ENCODE data around the gene RPAP2.
"Not testable (repeated sequence)": the region's sequence is repeated elsewhere in the genome, so short reads cannot be mapped to it uniquely, and the experiment has no call there.

Gene RPAP2

DNA sequence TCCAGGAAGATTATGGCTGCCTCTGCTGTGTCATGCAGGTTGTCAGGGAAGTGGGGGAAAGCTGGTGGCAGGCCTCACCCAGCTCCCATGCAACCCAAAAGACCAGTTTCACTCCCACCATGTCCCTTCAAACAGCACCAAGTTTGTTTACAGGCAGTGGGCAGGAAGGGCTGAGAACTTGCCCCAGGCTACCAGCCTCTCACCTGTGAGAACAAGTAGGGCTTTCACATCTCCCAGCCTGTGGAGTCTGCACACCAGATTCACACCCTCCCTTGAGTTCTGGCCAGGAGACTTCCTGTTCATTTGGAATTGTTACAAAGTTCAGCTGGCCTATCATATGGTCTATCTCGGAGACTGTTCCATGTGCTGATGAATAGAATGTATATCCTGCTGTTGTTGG, 27.8 kb downstream of the RPAP2 start:
- Histone ChIP-seq H3K27ac (ENCODE audit: low read length) (no peak overlapping the region), H3K36me3 (ENCODE audit: control insufficient read depth, low read depth, low read length) (peaks cover 24% of the 10 kb centered on the region), H3K9me3 (ENCODE audit: control insufficient read depth, low read depth, low read length) (peaks cover 7% of the 10 kb centered on the region), H3K27me3 (ENCODE audit: control insufficient read depth, insufficient read depth, low read length) (no peaks in the 10 kb centered on the region), H3K4me3 (ENCODE audit: low read length) (no peak overlapping the region), H3K9ac (ENCODE audit: low read length) (no peak overlapping the region), H3K4me1 (ENCODE audit: control insufficient read depth, low read depth, low read length) (no peaks in the 10 kb centered on the region)

DNA sequence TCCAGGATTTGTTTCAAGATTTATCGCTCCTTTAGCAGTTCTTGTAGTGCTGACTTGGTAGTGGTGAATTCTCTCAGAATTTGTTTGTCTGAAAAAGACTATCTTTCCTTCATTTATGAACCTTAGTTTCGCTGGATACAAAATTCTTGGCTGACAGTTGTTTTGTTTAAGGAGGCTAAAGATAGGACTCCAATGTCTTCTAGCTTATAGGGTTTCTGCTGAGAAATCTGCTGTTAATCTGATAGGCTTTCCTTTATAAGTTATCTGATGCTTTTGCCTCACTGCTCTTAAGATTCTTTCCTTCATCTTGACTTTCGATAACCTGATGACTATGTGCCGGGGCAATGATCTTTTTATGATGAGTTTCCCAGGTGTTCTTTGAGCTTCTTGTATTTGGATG, 28.9 kb downstream of the RPAP2 start:
- Histone ChIP-seq H3K27me3 (ENCODE audit: control insufficient read depth, insufficient read depth, low read length) (no peaks in the 10 kb centered on the region), H3K4me3 (ENCODE audit: low read length) (no peak overlapping the region), H3K9ac (ENCODE audit: low read length) (no peak overlapping the region), H3K27ac (ENCODE audit: low read length) (no peak overlapping the region), H3K4me1 (ENCODE audit: control insufficient read depth, low read depth, low read length) (no peaks in the 10 kb centered on the region), H3K9me3 (ENCODE audit: control insufficient read depth, low read depth, low read length) (peaks cover 7% of the 10 kb centered on the region), H3K36me3 (ENCODE audit: control insufficient read depth, low read depth, low read length) (peaks cover 24% of the 10 kb centered on the region)

DNA sequence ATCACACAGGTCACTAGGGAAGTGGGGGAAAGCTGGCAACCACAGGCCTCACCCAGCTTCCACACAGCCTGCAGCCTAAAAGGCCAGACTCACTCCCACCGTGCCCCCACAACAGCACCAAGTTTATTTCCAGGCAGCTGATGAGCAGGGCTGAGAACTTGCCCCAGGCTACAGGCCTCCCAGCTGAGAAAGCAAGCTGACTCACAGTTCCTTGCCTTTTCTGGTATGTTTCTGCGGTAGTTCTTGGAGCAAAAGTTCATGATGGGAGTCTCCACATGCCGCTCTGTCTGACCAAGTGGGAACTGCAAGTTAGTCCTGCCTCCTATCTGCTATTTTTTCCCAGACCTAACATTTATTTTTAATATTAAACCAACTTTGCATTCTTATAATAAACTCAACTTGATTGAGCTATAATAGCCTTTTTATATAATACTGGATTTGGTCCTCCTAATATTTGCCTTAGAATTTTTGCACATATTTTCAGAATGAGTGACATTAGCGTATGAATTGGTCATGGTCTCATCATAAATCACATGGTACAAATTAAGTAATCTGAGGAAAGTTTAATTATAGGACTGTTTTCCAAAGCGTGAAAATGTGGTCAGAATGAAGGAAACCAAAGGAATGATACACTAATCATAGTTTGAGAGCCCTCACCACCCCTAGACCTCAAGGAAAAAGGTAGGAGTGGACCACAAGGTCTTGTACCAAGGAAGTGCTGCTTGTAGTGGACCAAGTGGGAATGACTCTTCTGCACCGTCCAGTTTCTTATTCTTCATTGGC, 30.7 kb downstream of the RPAP2 start:
- no peak overlapping the region for H3K9ac ChIP-seq (ENCODE audit: low read length)
- H3K4me3 ChIP-seq (ENCODE audit: low read length) = no peak overlapping the region
- H3K9me3 ChIP-seq (ENCODE audit: control insufficient read depth, low read depth, low read length) = peaks cover 7% of the 10 kb centered on the region
- no peak overlapping the region for H3K27ac ChIP-seq (ENCODE audit: low read length)
- no peaks in the 10 kb centered on the region for H3K4me1 ChIP-seq (ENCODE audit: control insufficient read depth, low read depth, low read length)
- H3K27me3 ChIP-seq (ENCODE audit: control insufficient read depth, insufficient read depth, low read length) = no peaks in the 10 kb centered on the region
- peaks cover 18% of the 10 kb centered on the region for H3K36me3 ChIP-seq (ENCODE audit: control insufficient read depth, low read depth, low read length)

DNA sequence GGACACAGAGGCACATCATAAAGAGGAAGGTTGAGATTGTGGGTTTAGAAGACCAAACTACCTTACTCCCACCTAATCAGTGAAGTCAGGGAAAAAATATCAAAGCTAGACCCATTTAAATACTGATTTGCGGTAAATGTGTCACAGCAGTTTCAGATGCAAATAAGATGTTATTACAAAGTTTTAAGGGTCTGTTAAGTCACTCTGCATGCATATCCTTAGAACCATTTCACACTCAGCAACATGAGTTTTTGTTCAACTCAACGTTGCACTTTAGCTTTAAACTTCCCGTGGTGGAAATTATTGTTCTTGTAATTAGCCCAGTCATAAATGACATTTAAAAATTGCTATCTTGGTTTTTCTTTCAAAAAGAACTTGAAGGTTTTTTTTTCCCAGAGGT, 34.8 kb downstream of the RPAP2 start:
- Histone ChIP-seq H3K27ac (ENCODE audit: low read length) (no peak overlapping the region), H3K36me3 (ENCODE audit: control insufficient read depth, low read depth, low read length) (peaks cover 12% of the 10 kb centered on the region), H3K9ac (ENCODE audit: low read length) (no peak overlapping the region), H3K4me3 (ENCODE audit: low read length) (no peak overlapping the region), H3K27me3 (ENCODE audit: control insufficient read depth, insufficient read depth, low read length) (no peaks in the 10 kb centered on the region), H3K4me1 (ENCODE audit: control insufficient read depth, low read depth, low read length) (no peaks in the 10 kb centered on the region), H3K9me3 (ENCODE audit: control insufficient read depth, low read depth, low read length) (no peaks in the 10 kb centered on the region)

DNA sequence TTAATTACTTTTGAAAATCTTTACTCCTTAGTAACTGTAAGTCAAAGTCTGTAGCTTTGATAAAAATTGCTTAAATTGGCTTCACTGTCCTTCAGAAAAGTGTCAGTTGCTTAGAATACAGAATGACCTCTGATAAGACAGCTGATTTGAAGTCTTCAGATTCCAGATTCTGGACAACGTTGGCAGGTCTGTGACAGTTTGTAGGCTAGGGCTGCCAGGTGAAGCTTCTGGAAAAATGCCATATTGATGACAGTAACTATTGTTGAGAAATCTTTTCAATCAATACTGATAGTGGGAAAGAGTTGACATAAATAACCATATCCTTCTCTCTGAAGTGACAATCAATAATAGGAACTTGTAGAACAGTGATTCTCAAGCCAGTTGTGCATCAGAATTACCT, 41.3 kb downstream of the RPAP2 start:
- Histone ChIP-seq H3K27me3 (ENCODE audit: control insufficient read depth, insufficient read depth, low read length) (no peaks in the 10 kb centered on the region), H3K9me3 (ENCODE audit: control insufficient read depth, low read depth, low read length) (no peaks in the 10 kb centered on the region), H3K36me3 (ENCODE audit: control insufficient read depth, low read depth, low read length) (peaks cover 13% of the 10 kb centered on the region), H3K9ac (ENCODE audit: low read length) (no peak overlapping the region), H3K27ac (ENCODE audit: low read length) (no peak overlapping the region), H3K4me1 (ENCODE audit: control insufficient read depth, low read depth, low read length) (no peaks in the 10 kb centered on the region), H3K4me3 (ENCODE audit: low read length) (no peak overlapping the region)

DNA sequence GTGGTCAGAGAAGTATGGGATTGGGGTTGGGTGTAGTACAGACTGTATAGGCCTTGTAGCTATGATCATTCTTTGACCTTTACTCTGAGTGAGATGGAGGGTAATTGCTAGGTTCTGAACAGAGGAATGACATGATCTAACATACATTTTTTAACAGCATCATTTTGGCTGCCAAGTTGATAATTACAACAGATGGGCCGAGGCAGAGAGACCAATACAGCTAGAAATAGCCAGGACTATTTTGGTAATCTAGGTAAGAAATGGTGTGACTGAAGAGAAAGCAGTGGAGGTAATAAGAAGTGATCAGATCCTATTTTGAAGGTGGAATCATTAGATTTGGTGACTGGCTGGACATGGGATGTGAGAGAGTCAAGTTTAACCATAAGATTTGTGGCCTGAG, 43.5 kb downstream of the RPAP2 start:
- Histone ChIP-seq H3K27ac (ENCODE audit: low read length) (no peak overlapping the region), H3K9me3 (ENCODE audit: control insufficient read depth, low read depth, low read length) (no peaks in the 10 kb centered on the region), H3K36me3 (ENCODE audit: control insufficient read depth, low read depth, low read length) (peaks cover 8% of the 10 kb centered on the region), H3K4me1 (ENCODE audit: control insufficient read depth, low read depth, low read length) (no peaks in the 10 kb centered on the region), H3K27me3 (ENCODE audit: control insufficient read depth, insufficient read depth, low read length) (no peaks in the 10 kb centered on the region), H3K4me3 (ENCODE audit: low read length) (no peak overlapping the region), H3K9ac (ENCODE audit: low read length) (no peak overlapping the region)

DNA sequence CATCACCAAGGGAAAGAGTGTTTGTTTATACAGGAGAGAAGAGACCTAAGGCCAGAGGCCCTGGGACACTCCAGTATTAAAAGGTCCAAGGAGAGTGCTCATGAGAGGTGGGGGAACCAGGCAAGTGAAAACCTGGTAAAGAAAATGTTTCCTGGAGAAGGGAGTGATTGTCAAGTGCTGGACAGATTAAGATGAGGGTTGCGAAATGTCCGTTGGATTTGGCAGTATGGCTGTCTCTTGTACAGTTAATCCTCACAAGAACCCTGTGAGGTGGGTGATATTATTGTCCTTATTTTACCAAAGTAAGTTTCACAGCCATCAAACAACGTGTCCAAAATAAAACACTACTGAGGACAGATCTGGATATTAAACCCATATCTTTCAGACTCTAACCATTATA, 44.2 kb downstream of the RPAP2 start:
- Histone ChIP-seq H3K36me3 (ENCODE audit: control insufficient read depth, low read depth, low read length) (peaks cover 7% of the 10 kb centered on the region), H3K27ac (ENCODE audit: low read length) (no peak overlapping the region), H3K27me3 (ENCODE audit: control insufficient read depth, insufficient read depth, low read length) (no peaks in the 10 kb centered on the region), H3K9ac (ENCODE audit: low read length) (no peak overlapping the region), H3K4me1 (ENCODE audit: control insufficient read depth, low read depth, low read length) (no peaks in the 10 kb centered on the region), H3K4me3 (ENCODE audit: low read length) (no peak overlapping the region), H3K9me3 (ENCODE audit: control insufficient read depth, low read depth, low read length) (no peaks in the 10 kb centered on the region)

DNA sequence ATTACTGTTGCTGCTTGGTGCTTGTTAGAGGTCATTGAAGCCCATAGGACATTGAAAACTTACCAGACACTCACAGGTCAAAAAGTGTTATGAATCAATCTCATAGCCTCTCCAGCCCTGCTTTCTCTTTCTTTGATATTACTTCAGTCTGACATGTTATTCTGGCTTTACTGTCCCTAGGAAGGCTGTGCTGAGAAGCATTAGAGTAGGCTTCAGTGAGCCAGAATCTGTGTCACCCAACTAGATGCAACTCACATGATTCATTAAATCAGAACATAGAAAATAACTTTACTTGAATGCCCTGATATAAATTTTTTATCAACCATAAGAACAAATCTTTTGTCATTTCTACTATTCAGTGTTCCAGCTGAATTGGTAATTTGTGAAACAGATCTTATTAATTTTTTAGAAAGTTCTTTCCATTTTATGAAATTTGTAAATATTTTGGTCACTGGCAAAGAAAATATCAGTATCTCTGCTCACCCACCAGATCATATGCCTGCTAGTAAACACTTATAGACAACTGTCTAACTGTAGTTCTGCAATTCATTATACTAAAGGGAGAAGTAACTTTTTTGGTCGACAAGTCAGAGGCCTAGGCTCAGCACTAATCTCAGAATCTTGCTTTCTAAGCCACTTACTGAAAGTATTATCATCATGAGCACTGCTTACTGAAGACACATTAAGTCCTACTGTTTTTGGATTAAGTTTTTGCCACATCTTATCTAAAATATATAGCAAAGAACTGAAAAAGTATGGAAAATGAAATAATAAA, 48.2 kb downstream of the RPAP2 start:
- H3K4me3 ChIP-seq (ENCODE audit: low read length) = no peak overlapping the region
- H3K36me3 ChIP-seq (ENCODE audit: control insufficient read depth, low read depth, low read length) = peaks cover 9% of the 10 kb centered on the region
- H3K27me3 ChIP-seq (ENCODE audit: control insufficient read depth, insufficient read depth, low read length) = no peaks in the 10 kb centered on the region
- H3K27ac ChIP-seq (ENCODE audit: low read length) = no peak overlapping the region
- H3K9me3 ChIP-seq (ENCODE audit: control insufficient read depth, low read depth, low read length) = no peaks in the 10 kb centered on the region
- H3K9ac ChIP-seq (ENCODE audit: low read length) = no peak overlapping the region
- H3K4me1 ChIP-seq (ENCODE audit: control insufficient read depth, low read depth, low read length) = no peaks in the 10 kb centered on the region

DNA sequence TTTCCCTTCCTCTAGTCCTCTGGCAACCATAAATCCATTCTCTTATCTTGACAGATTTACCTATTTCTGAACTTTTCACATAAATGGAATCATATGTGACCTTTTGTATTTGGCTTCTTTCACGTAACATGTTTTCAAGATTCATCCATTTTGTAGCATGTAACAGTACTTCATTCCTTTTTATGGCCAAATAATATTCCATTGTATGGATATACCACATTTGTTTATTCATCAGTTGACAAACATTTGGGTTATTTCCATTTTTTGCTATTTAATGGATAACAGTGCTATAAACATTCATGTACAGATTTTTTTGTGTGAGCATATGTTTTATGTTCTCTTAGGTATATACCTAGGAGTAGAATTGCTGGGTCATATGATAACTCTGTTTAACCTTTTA, 54.0 kb downstream of the RPAP2 start:
- Histone ChIP-seq H3K36me3 (ENCODE audit: control insufficient read depth, low read depth, low read length) (peaks cover 12% of the 10 kb centered on the region), H3K9me3 (ENCODE audit: control insufficient read depth, low read depth, low read length) (no peaks in the 10 kb centered on the region), H3K27me3 (ENCODE audit: control insufficient read depth, insufficient read depth, low read length) (no peaks in the 10 kb centered on the region), H3K9ac (ENCODE audit: low read length) (no peak overlapping the region), H3K4me1 (ENCODE audit: control insufficient read depth, low read depth, low read length) (no peaks in the 10 kb centered on the region), H3K27ac (ENCODE audit: low read length) (no peak overlapping the region), H3K4me3 (ENCODE audit: low read length) (no peak overlapping the region)

DNA sequence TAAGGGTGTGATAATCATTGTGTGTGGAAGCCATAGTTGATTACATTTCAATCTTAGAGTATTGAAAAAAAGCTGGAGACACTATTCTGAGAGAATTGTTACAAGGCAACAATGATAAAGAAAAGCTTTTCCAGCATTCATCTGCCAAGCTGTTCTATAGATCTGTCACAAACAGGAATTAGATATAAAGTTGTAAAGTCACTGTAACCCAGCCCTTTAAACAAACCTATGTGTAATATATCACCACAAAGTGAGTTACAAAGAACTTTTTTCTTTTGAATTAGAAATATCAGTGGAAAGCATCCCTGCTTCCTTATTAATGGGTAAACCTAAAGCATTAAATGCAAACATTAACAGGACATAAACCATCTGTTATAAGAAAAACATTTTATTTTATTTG, 55.4 kb downstream of the RPAP2 start:
- no peak overlapping the region for H3K9ac ChIP-seq (ENCODE audit: low read length)
- no peaks in the 10 kb centered on the region for H3K27me3 ChIP-seq (ENCODE audit: control insufficient read depth, insufficient read depth, low read length)
- H3K27ac ChIP-seq (ENCODE audit: low read length) = no peak overlapping the region
- no peak overlapping the region for H3K4me3 ChIP-seq (ENCODE audit: low read length)
- H3K4me1 ChIP-seq (ENCODE audit: control insufficient read depth, low read depth, low read length) = no peaks in the 10 kb centered on the region
- no peaks in the 10 kb centered on the region for H3K9me3 ChIP-seq (ENCODE audit: control insufficient read depth, low read depth, low read length)
- peaks cover 18% of the 10 kb centered on the region for H3K36me3 ChIP-seq (ENCODE audit: control insufficient read depth, low read depth, low read length)

DNA sequence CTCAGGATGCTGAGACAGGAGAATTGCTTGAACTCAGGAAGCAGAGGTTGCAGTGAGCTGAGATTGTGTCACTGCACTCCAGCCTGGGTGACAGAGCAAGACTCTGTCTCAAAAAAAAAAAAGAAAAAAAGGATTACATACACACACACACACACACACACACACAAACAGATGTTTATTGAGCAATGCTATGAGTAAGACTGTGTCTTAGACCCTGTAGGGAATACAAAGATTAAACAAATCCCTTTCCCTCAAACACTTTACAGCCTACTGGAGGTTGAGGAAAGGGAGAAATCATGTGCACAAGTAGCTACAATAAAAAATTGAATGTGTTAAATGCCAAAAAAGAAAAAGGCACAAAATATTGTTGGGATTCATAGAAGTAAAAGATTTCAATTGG, 58.1 kb downstream of the RPAP2 start:
- no peaks in the 10 kb centered on the region for H3K9me3 ChIP-seq (ENCODE audit: control insufficient read depth, low read depth, low read length)
- H3K4me3 ChIP-seq (ENCODE audit: low read length) = no peak overlapping the region
- H3K9ac ChIP-seq (ENCODE audit: low read length) = no peak overlapping the region
- H3K4me1 ChIP-seq (ENCODE audit: control insufficient read depth, low read depth, low read length) = no peaks in the 10 kb centered on the region
- H3K27me3 ChIP-seq (ENCODE audit: control insufficient read depth, insufficient read depth, low read length) = no peaks in the 10 kb centered on the region
- no peak overlapping the region for H3K27ac ChIP-seq (ENCODE audit: low read length)
- peaks cover 10% of the 10 kb centered on the region for H3K36me3 ChIP-seq (ENCODE audit: control insufficient read depth, low read depth, low read length)

DNA sequence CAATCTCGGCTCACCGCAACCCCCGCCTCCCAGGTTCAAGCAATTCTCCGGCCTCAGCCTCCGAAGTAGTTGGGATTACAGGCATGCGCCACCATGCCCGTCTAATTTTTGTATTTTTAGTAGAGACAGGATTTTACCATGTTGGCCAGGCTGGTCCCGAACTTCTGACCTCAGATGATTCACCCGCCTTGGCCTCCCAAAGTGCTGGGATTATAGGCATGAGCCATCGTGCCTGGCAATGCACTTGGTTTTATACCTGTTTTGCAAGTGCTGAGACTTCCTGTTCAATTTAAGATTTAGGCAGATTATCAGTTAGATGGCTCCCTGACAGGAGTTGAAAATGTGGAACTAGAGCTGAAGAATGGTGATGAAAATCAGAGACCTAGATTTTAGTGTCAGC, 60.5 kb downstream of the RPAP2 start:
- not testable (repeated sequence) for H3K27me3 ChIP-seq (ENCODE audit: control insufficient read depth, insufficient read depth, low read length); H3K9ac ChIP-seq (ENCODE audit: low read length); H3K4me1 ChIP-seq (ENCODE audit: control insufficient read depth, low read depth, low read length); H3K4me3 ChIP-seq (ENCODE audit: low read length); H3K27ac ChIP-seq (ENCODE audit: low read length); H3K9me3 ChIP-seq (ENCODE audit: control insufficient read depth, low read depth, low read length); H3K36me3 ChIP-seq (ENCODE audit: control insufficient read depth, low read depth, low read length)
